Activated CD8-positive, alpha-beta memory T cell treated with anti-CD3 and anti-CD28 coated beads, Interleukin-2, amount 50 U/mL, for 4 hours (primary cell): Measurements from ENCODE around the gene RNF113A.
"Not testable (repeated sequence)": the region's sequence is repeated elsewhere in the genome, so short reads cannot be mapped to it uniquely, and the experiment has no call there.

ENCODE experiments used
- DNase-seq: peaks from one replicate; pipeline ENCODE4 v3.0.0-alpha.2; 2020

RNF113A gene

DNA sequence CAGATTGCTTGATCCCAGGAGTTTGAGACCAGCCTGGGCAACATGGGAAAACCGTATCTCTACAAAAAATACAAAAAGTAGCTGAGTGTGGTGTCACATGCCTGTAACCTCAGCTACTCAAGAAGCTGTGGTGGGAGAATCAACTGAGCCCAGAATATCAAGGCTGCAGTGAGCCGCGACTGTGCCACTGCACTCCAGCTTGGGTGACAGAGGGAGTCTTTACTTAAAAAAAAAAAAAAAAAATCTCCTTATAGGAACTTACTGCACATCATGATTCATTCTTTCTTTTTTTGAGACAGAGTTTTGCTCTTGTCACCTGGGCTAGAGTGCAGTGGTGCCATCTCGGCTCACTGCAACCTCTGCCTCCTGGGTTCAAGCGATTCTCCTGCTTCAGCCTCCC is 43.1 kb downstream of the RNF113A start:
- DNase-seq = no peak

DNA sequence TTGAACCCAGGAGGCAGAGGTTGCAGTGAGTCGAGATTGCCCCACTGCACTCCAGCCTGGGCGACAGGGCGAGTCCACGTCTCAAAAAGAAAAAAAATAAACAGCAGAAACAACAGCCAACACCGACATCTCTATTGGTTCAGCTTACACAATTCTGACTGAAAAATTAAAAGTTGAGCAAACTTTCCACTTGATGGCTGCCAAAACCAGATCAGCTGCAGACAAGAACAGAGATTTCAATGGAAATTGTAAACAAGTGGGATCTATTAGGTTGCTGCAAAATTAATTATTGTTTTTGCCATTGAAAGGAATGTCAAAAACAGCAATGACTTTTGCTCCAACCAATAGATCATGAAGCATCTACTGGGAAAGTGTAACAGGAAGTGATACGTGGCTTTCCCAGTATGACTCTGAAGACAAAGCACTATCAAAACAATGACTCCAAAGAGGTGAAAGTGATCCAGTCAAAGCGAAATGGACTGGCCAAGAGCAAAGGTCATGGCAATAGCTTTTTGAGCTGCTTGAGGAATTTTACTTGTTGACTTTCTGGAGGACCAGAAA is 45.1 kb downstream of the RNF113A start:
- DNase-seq = no peak

GRCh38 chrX:119824221-119824620 is 47.3 kb downstream of the RNF113A start:
- DNase-seq = not testable (repeated sequence)

DNA sequence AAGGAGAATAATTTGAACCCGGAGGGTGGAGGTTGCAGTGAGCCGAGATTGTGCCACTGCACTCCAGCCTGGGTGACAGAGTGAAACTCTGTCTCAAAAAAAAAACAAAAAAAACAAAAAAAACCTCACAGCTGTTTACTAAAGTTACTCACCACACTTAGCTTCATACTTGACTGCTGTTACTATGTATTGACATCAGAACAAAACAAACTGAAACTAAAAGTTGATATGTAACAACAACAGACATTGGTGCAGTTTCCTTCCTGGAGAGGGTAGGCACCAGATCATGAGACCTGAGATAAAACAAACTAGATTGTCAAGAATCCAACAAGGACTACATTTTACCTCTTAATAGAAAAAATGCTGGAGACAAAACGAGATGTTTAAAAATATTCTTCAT is 49.8 kb downstream of the RNF113A start:
- not testable (repeated sequence) for DNase-seq
